Upper lobe of left lung (tissue), 6 donors: ENCODE results near the gene MAPK14. TPM values are rescaled to one million over a fixed set of nuclear protein-coding genes. Genes with fewer than 3 reads are reported as not detected.

ENCODE experiments used
- ATAC-seq, 2 donors: fragments of 200-7000 bp; cut with Tn5 transposase; one replicate each; pipeline ENCODE4 v1.9.1; 2022; ENCODE audit warnings: mild to moderate bottlenecking in 2 of 2, moderate library complexity in 2 of 2; ENCODE audit not compliant: low FRiP score in 2 of 2
- DNase-seq, 2 donors: peaks; one replicate each; pipeline ENCODE4 v3.0.0-alpha.2; 2019 to 2020
- H3K27ac ChIP-seq, 4 donors: fragments of 200-600 bp; sonication (generic); one replicate each; pipeline ENCODE4 v1.5.1; 2016 to 2019
- H3K27me3 ChIP-seq, 4 donors: fragments of 200-600 bp; sonication (generic); one replicate each; pipeline ENCODE4 v1.5.1; 2017 to 2019
- H3K36me3 ChIP-seq, 4 donors: fragments of 200-600 bp; sonication (generic); one replicate each; pipeline ENCODE4 v1.5.1; 2016 to 2019
- H3K4me1 ChIP-seq, 4 donors: fragments of 200-600 bp; sonication (generic); one replicate each; pipeline ENCODE4 v1.5.1; 2018 to 2019
- H3K4me3 ChIP-seq, 4 donors: fragments of 200-600 bp; sonication (generic); one replicate each; pipeline ENCODE4 v1.5.1; 2017 to 2019; ENCODE audit warnings: mild to moderate bottlenecking in 2 of 4, moderate library complexity in 1 of 4
- H3K9me3 ChIP-seq, 4 donors: fragments of 200-600 bp; sonication (generic); one replicate each; pipeline ENCODE4 v1.5.1; 2018 to 2019
- EP300 ChIP-seq, 4 donors: sonication (generic); formaldehyde crosslinking; IDR thresholded peaks; one replicate each; pipeline ENCODE4 v1.5.1; 2017; ENCODE audit warnings: antibody characterized with exemption in 4 of 4, control low read depth in 2 of 4
- POLR2A ChIP-seq, 4 donors: fragments of 450-650 bp; IDR thresholded peaks; one replicate each; pipeline ENCODE4 v1.5.1; 2016 to 2017; ENCODE audit warnings: antibody characterized with exemption in 4 of 4, mild to moderate bottlenecking in 2 of 4
- POLR2AphosphoS5 ChIP-seq, 2 donors: sonication (generic); formaldehyde crosslinking; IDR thresholded peaks; one replicate each; pipeline ENCODE4 v1.5.1; 2017; ENCODE audit warnings: antibody characterized with exemption in 2 of 2
- WGBS, 2 donors: methylation state at CpG; one replicate each; pipeline ENCODE4 v1.1.5; 2017 to 2018; 5-methylcytosine and 5-hydroxymethylcytosine counted together
- total RNA-seq, 6 donors: library from RNA; depleted of rRNA in 4 of 6; stranded (reverse); fragments of >200 nt in 4 of 6; gene quantifications; one replicate each; pipeline versions ENCODE4 v1.1.0 to v1.2.1, GENCODE V29; 2016 to 2021
- TF ChIP-seq, protein P1 (sequence below), 6 experiments: fragments of 450-650 bp in 4 of 6; fragments of 200-600 bp in 2 of 6; sonication (generic) in 2 of 6; IDR thresholded peaks; one replicate each; pipeline ENCODE4 v1.5.1; 2016 to 2019; ENCODE audit warnings: antibody characterized with exemption in 6 of 6
- donor health status: DM: no; HTN: no; CAD: no; lungs with moderate emphysema.
- donor health status: DM: no; HTN: yes; CAD: no; lungs with severe emphysema.

The MAPK14 gene
- total RNA-seq, 6 donors from 2014 or later = 39.8 to 96.3 (median 70.8) TPM

GRCh38 chr6:36061236-36061635, 33.6 kb downstream of the MAPK14 start:
- ATAC-seq = no peak
- H3K36me3 ChIP-seq = peaks cover 4 to 17% (median 8%) of the 10 kb centered on the region in 4 donors

DNA sequence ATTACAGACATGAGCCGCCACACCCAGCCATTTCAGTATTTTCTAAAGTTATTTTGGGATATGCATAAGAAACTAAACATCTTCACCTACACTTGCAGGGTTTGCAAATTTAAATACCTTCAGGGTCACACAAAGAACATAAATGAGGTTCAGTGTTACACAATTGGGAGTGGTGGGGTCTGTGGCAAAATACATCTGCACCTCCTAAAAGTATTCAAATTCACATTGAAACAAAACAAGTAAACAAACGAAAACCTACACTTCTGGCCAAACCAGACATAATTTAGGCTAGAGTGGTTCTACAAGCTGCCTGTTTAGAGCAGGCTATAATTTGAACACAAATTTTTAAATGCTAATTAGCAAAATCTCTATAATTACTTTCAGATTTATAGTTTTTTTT, 34.6 kb downstream of the MAPK14 start:
- 92 to 94% methylated on average over 2 of the region's 2 CpGs for WGBS, 2 donors
- no peak for DNase-seq
- H3K36me3 ChIP-seq = peaks cover 4 to 17% (median 8%) of the 10 kb centered on the region in 4 donors
- no peak overlapping the region for H3K27ac ChIP-seq
- no peaks in the 10 kb centered on the region for H3K27me3 ChIP-seq
- no peak for ATAC-seq
- no peaks in the 10 kb centered on the region for H3K9me3 ChIP-seq
- no peak for TF ChIP-seq EP300 (IDR thresholded peaks at IDR 0.05)
- peaks cover 7 to 41% (median 24%) of the 10 kb centered on the region in 4 donors for H3K4me1 ChIP-seq
- no peak overlapping the region for H3K4me3 ChIP-seq

More at GRCh38 chr6:36061236-36061635, 33.6 kb downstream of the MAPK14 start:
- TF ChIP-seq, protein P1, sequence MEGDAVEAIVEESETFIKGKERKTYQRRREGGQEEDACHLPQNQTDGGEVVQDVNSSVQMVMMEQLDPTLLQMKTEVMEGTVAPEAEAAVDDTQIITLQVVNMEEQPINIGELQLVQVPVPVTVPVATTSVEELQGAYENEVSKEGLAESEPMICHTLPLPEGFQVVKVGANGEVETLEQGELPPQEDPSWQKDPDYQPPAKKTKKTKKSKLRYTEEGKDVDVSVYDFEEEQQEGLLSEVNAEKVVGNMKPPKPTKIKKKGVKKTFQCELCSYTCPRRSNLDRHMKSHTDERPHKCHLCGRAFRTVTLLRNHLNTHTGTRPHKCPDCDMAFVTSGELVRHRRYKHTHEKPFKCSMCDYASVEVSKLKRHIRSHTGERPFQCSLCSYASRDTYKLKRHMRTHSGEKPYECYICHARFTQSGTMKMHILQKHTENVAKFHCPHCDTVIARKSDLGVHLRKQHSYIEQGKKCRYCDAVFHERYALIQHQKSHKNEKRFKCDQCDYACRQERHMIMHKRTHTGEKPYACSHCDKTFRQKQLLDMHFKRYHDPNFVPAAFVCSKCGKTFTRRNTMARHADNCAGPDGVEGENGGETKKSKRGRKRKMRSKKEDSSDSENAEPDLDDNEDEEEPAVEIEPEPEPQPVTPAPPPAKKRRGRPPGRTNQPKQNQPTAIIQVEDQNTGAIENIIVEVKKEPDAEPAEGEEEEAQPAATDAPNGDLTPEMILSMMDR (IDR thresholded peaks at IDR 0.05) = no peak
- TF ChIP-seq POLR2AphosphoS5 (IDR thresholded peaks at IDR 0.05) (no peak), POLR2A (IDR thresholded peaks at IDR 0.05) (no peak), EP300 (IDR thresholded peaks at IDR 0.05) (no peak)
- Histone ChIP-seq H3K27ac (no peak overlapping the region), H3K27me3 (no peaks in the 10 kb centered on the region), H3K4me3 (no peak overlapping the region), H3K4me1 (peaks cover 6 to 33% (median 21%) of the 10 kb centered on the region in 4 donors), H3K9me3 (no peaks in the 10 kb centered on the region)
- 46 to 48% methylated on average over 2 of the region's 2 CpGs for WGBS, 2 donors
- DNase-seq = no peak

DNA sequence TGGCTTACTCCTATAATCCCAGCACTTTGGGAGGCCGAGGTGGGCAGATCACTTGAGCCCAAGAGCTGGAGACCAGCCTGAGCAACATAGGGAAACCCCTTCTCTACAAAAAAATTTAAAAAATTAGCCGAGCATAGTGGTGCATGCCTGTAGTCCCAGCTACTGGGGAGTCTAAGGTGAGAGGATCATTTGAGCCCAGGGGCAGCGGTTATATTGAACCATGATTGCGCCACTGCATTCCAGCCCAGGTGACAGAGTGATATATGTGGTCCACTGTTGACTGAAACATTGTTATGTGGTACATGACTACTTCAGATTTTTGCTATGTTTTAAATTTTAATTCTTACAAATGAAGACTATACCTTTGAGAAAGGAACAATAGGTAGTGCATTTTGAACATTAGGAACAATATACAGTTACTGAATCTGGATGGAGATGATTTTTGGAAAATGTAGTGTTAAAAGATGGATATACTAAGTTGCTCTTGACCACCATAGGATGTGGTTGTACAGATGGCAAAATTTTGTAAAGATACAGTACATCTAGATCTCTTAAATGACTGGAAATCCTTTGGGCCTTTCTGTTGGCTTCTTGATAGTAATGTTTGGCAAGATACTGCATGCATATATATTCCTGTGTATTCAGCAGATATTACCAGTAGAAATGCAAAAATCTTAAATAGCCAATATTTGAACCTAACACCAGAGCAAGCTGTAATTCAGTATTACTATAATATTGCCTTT, 35.9 kb downstream of the MAPK14 start:
- H3K27ac ChIP-seq = no peak overlapping the region
- WGBS, 2 donors = 94 to 96% methylated on average over 4 of the region's 4 CpGs
- H3K9me3 ChIP-seq = no peaks in the 10 kb centered on the region
- H3K27me3 ChIP-seq = no peaks in the 10 kb centered on the region
- H3K4me1 ChIP-seq = peaks cover 18 to 47% (median 26%) of the 10 kb centered on the region in 4 donors
- H3K4me3 ChIP-seq = no peak overlapping the region
- DNase-seq (no peak), ATAC-seq (no peak)
- H3K36me3 ChIP-seq = peaks cover 4 to 17% (median 8%) of the 10 kb centered on the region in 4 donors
- no peak for TF ChIP-seq POLR2AphosphoS5 (IDR thresholded peaks at IDR 0.05)
- TF ChIP-seq, protein P1 (IDR thresholded peaks at IDR 0.05) = no peak
- TF ChIP-seq POLR2A (IDR thresholded peaks at IDR 0.05) = no peak
- TF ChIP-seq EP300 (IDR thresholded peaks at IDR 0.05) = no peak

GRCh38 chr6:36064770-36065396, 37.3 kb downstream of the MAPK14 start:
- Histone ChIP-seq H3K27ac (no peak overlapping the region), H3K4me3 (no peak overlapping the region), H3K4me1 (peaks cover 26 to 50% (median 32%) of the 10 kb centered on the region in 4 donors), H3K9me3 (no peaks in the 10 kb centered on the region), H3K27me3 (no peaks in the 10 kb centered on the region), H3K36me3 (peaks cover 0 to 10% (median 3%) of the 10 kb centered on the region in 4 donors)
- ATAC-seq (no peak), DNase-seq (no peak)
- TF ChIP-seq EP300 (IDR thresholded peaks at IDR 0.05) (no peak), POLR2AphosphoS5 (IDR thresholded peaks at IDR 0.05) (no peak), POLR2A (IDR thresholded peaks at IDR 0.05) (no peak)
- TF ChIP-seq, protein P1 (IDR thresholded peaks at IDR 0.05) = no peak
- 77 to 83% methylated on average over 3 of the region's 3 CpGs for WGBS, 2 donors

GRCh38 chr6:36065916-36066315, 38.3 kb downstream of the MAPK14 start:
- ATAC-seq (no peak), DNase-seq (no peak)
- H3K4me1 ChIP-seq = peaks cover 30 to 50% (median 34%) of the 10 kb centered on the region in 4 donors
- H3K27ac ChIP-seq = no peak overlapping the region
- H3K9me3 ChIP-seq = no peaks in the 10 kb centered on the region
- no peaks in the 10 kb centered on the region for H3K27me3 ChIP-seq
- peaks cover 0 to 5% (median 0%) of the 10 kb centered on the region in 4 donors for H3K36me3 ChIP-seq
- no peak overlapping the region for H3K4me3 ChIP-seq
- TF ChIP-seq, protein P1 (IDR thresholded peaks at IDR 0.05) = no peak
- no peak for TF ChIP-seq EP300 (IDR thresholded peaks at IDR 0.05)
- TF ChIP-seq POLR2A (IDR thresholded peaks at IDR 0.05) = no peak
- no peak for TF ChIP-seq POLR2AphosphoS5 (IDR thresholded peaks at IDR 0.05)
